C4-2B (cell line): ENCODE results near the gene SOCS1.

Experiments used
- CTCF ChIP-seq: fragments of 450-650 bp; conservative IDR thresholded peaks from 2 replicates; pipeline ENCODE4 v1.5.1; 2017; ENCODE audit warnings: mild to moderate bottlenecking
- ZFX ChIP-seq: fragments of 450-650 bp; IDR thresholded peaks from 2 replicates; pipeline ENCODE4 v1.6.1; 2017

GRCh38 chr16:11276143-11276895, 20.3 kb upstream of the SOCS1 start, which contains the start of gene PRM2:
- TF ChIP-seq CTCF (no peak), ZFX (no peak)
